HEK293 (cell line): ENCODE data around the gene NCEH1.
"Not testable (repeated sequence)": the region's sequence is repeated elsewhere in the genome, so short reads cannot be mapped to it uniquely, and the experiment has no call there.

Source experiments
- CTCF ChIP-seq: fragments of 450-650 bp; formaldehyde crosslinking; IDR thresholded peaks from 2 replicates; pipeline ENCODE4 v1.5.1; 2016; ENCODE audit warnings: missing biosample characterization, missing genetic modification characterization
- ELK4 ChIP-seq: IDR thresholded peaks from 2 replicates; pipeline ENCODE4 v1.6.1; 2011; ENCODE audit warnings: mild to moderate bottlenecking, low read depth, low read length, borderline replicate concordance
- KLF1 ChIP-seq: fragments of 450-650 bp; formaldehyde crosslinking; IDR thresholded peaks from 2 replicates; pipeline ENCODE4 v1.5.1; 2016; ENCODE audit warnings: missing biosample characterization, missing genetic modification characterization
- ZFP3 ChIP-seq: fragments of 450-650 bp; formaldehyde crosslinking; IDR thresholded peaks from 2 replicates; pipeline ENCODE4 v1.5.1; 2016; ENCODE audit warnings: low read depth, missing biosample characterization, missing genetic modification characterization
- ZNF624 ChIP-seq: fragments of 450-650 bp; formaldehyde crosslinking; IDR thresholded peaks from 2 replicates; pipeline ENCODE4 v1.5.1; 2017; ENCODE audit warnings: missing biosample characterization, missing genetic modification characterization

GRCh38 chr3:172722536-172723040 is 11.7 kb upstream of the NCEH1 start:
- TF ChIP-seq ZNF624 (tag by site-specific recombination); CTCF (tag by site-specific recombination); ZFP3 (tag by site-specific recombination); KLF1 (tag by site-specific recombination); ELK4: not testable (repeated sequence)
